LNCaP clone FGC (cell line): Measurements from ENCODE around the gene TRIM60.
A peak's percentile ranks its signal among the peaks of the same experiment; 100 is the strongest.
"Not testable (repeated sequence)": the region's sequence is repeated elsewhere in the genome, so short reads cannot be mapped to it uniquely, and the experiment has no call there.

Source experiments
- DNase-seq: peaks from one replicate; pipeline ENCODE4 v3.0.0-alpha.2; 2011; ENCODE audit warnings: low read depth
- H3K4me3 ChIP-seq: 2 replicates; pipeline ENCODE4 v1.5.1; 2011; ENCODE audit warnings: mild to moderate bottlenecking, low read depth, low read length, control low read depth
- CTCF ChIP-seq: IDR thresholded peaks from 2 replicates; pipeline ENCODE4 v1.5.1; 2012; ENCODE audit warnings: mild to moderate bottlenecking; ENCODE audit not compliant: control insufficient read depth, insufficient read depth; ENCODE audit errors: extremely low read depth

TRIM60 gene

GRCh38 chr4:165058666-165059065, 26.9 kb downstream of the TRIM60 start:
- no peak overlapping the region for H3K4me3 ChIP-seq
- no peak for TF ChIP-seq CTCF
- DNase-seq = no peak

- no peak overlapping the region for H3K4me3 ChIP-seq
- no peak for TF ChIP-seq CTCF
- DNase-seq = no peak
Measured at GRCh38 chr4:165059386-165059785, 27.6 kb downstream of the TRIM60 start.

- no peak for DNase-seq
- no peak overlapping the region for H3K4me3 ChIP-seq
- peak; percentile 38 for TF ChIP-seq CTCF
Measured at GRCh38 chr4:165060938-165061337, 29.1 kb downstream of the TRIM60 start.

- no peak for TF ChIP-seq CTCF
- H3K4me3 ChIP-seq = no peak overlapping the region
- no peak for DNase-seq
Measured at GRCh38 chr4:165070560-165070959, 38.8 kb downstream of the TRIM60 start.

GRCh38 chr4:165073346-165073745, 41.5 kb downstream of the TRIM60 start:
- not testable (repeated sequence) for H3K4me3 ChIP-seq, DNase-seq

- H3K4me3 ChIP-seq = no peak overlapping the region
- DNase-seq = peak; percentile 30
- TF ChIP-seq CTCF = no peak
Measured at GRCh38 chr4:165077034-165077578, 45.3 kb downstream of the TRIM60 start.

GRCh38 chr4:165079476-165079875, 47.7 kb downstream of the TRIM60 start:
- peak; percentile 67 for DNase-seq
- no peak for TF ChIP-seq CTCF
- H3K4me3 ChIP-seq = no peak overlapping the region

- DNase-seq, H3K4me3 ChIP-seq: not testable (repeated sequence)
Measured at GRCh38 chr4:165084787-165085186, 53.0 kb downstream of the TRIM60 start.
